Cardiac septum (tissue), 1 donor: ENCODE results near the gene PTPN3. TPM values are rescaled to one million over a fixed set of nuclear protein-coding genes. Genes with fewer than 3 reads are reported as not detected.
"Not testable (repeated sequence)": the region's sequence is repeated elsewhere in the genome, so short reads cannot be mapped to it uniquely, and the experiment has no call there.

Source experiments
- DNase-seq: peaks from one replicate; pipeline ENCODE4 v3.0.0-alpha.2; 2020; ENCODE audit warnings: low spot score
- intact Hi-C: fragments of 100-400 bp; cut with DNase I; formaldehyde crosslinking; loops from one replicate; pipeline ENCODE4 v1.14.0; 2022
- long read RNA-seq: library from polyadenylated mRNA; unstranded; transcript quantifications from one replicate; pipeline ENCODE4 v2.0.0, GENCODE V29; 2021
- total RNA-seq: library from RNA; stranded (reverse); fragmentation: NEBNext Ultra II Directional; extraction: Animal tissue kit (Norgen Biotek cat#: 25700); gene quantifications from one replicate; pipeline ENCODE4 v1.2.1, GENCODE V29; 2021
- donor health status: DM: no; HTN: no; CAD: no.

PTPN3 gene, protein sequence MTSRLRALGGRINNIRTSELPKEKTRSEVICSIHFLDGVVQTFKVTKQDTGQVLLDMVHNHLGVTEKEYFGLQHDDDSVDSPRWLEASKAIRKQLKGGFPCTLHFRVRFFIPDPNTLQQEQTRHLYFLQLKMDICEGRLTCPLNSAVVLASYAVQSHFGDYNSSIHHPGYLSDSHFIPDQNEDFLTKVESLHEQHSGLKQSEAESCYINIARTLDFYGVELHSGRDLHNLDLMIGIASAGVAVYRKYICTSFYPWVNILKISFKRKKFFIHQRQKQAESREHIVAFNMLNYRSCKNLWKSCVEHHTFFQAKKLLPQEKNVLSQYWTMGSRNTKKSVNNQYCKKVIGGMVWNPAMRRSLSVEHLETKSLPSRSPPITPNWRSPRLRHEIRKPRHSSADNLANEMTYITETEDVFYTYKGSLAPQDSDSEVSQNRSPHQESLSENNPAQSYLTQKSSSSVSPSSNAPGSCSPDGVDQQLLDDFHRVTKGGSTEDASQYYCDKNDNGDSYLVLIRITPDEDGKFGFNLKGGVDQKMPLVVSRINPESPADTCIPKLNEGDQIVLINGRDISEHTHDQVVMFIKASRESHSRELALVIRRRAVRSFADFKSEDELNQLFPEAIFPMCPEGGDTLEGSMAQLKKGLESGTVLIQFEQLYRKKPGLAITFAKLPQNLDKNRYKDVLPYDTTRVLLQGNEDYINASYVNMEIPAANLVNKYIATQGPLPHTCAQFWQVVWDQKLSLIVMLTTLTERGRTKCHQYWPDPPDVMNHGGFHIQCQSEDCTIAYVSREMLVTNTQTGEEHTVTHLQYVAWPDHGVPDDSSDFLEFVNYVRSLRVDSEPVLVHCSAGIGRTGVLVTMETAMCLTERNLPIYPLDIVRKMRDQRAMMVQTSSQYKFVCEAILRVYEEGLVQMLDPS
- 17.4 TPM for total RNA-seq
- long read RNA-seq, full-length matches to known transcripts = 1 of 40 reads
- long read RNA-seq, partial matches to known transcripts = 28 of 40 reads
- long read RNA-seq, other reads (novel, unspliced or antisense) = 11 of 40 reads

- intact Hi-C loops = loop anchor here (2.0 kb wide), 1 partner anchor 22 kb away; no protein-coding TSS in a partner anchor
- no peak for DNase-seq
These were observed at the start of gene PTPN3 for GRCh38 chr9:109498195-109499092. PTPN3 (minus strand) TSS chr9:109498307; CDS start chr9:109463434, 34,873 bp downstream.

- DNase-seq, intact Hi-C loops: not testable (repeated sequence)
These were observed 46.8 kb upstream of the PTPN3 start for GRCh38 chr9:109544954-109545353.

DNA sequence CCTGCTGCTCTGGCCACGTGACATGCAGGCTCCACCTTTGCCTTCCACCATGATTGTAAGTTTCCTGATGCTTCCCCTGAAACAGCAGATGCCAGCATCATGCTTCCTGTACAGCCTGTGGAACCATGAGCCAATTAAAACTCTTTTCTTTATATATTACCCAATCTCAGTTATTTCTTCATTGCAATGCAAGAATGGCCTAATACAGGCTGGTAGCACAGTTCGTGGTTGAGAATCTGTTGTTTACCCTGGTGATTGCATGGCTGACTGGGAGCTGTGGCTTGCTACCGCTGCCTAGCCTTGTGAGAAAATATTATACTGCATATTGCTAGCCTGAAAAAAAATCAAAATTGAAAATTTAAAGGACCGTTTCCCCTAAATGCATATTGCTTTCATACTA is 44.8 kb upstream of the PTPN3 start:
- no peak for DNase-seq

GRCh38 chr9:109538346-109538745 is 40.2 kb upstream of the PTPN3 start:
- DNase-seq = no peak
- intact Hi-C loops = no loop called here

More for the DNA sequence above, 44.8 kb upstream of the PTPN3 start:
- intact Hi-C loops = no loop called here

- intact Hi-C loops = no loop called here
- no peak for DNase-seq
These were observed 39.2 kb upstream of the PTPN3 start for GRCh38 chr9:109537288-109537687.

- no peak for DNase-seq
These were observed 38.8 kb upstream of the PTPN3 start for GRCh38 chr9:109536859-109537258.

GRCh38 chr9:109535365-109535764 is 37.3 kb upstream of the PTPN3 start:
- DNase-seq = no peak
- intact Hi-C loops = no loop called here

More at GRCh38 chr9:109536859-109537258, 38.8 kb upstream of the PTPN3 start:
- intact Hi-C loops = no loop called here

- no peak for DNase-seq
- intact Hi-C loops = no loop called here
These were observed 36.0 kb upstream of the PTPN3 start for GRCh38 chr9:109534151-109534550.

DNA sequence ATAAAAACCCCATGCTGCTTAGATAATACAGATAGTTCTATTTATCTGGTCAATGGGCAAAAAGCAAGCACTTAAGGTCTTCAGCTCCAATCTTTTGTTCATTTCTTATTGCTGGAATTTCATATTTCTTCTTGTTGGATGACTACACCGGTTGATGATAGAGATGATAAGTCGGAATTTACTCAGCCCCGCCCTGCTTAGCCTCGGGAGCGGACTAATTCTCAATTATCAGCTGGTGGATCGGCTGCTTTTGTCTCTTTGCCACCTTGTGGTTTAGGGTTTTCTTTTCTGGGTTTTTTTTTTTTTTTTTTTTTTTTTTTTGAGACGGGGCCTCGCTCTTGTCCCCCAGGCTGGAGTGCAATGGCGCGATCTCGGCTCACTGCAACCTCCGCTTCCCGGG is 34.5 kb upstream of the PTPN3 start:
- intact Hi-C loops, DNase-seq: not testable (repeated sequence)

GRCh38 chr9:109522106-109522505 is 24.0 kb upstream of the PTPN3 start:
- intact Hi-C loops = no loop called here
- DNase-seq = no peak

GRCh38 chr9:109520475-109521132 is 22.5 kb upstream of the PTPN3 start:
- no peak for DNase-seq
- intact Hi-C loops = loop anchor here (2.0 kb wide), 1 partner anchor 80 kb away; no protein-coding TSS in a partner anchor

DNA sequence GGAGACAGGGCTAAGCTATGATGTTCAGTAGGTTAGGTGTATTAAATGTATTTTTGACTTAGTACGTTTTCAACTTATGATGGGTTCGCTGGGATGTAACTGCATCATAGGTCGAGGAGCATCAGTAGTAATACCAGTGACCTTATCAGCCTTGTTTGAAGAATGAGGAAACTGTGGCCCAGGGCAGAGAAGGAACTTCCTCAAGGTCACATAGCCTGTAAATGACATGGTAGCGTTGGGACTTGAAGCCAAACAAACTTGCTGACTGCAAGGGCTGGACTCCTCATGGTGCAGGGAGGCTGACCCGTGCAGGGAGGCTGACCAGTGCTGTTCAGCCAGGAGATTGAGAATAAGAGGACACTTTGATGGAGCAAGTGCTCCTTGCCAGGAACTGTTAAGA is 21.3 kb upstream of the PTPN3 start:
- no peak for DNase-seq
- intact Hi-C loops = loop anchor here (10.0 kb wide), 1 partner anchor 275 kb away; no protein-coding TSS in a partner anchor

GRCh38 chr9:109518621-109519335 is 20.7 kb upstream of the PTPN3 start:
- intact Hi-C loops = loop anchor here (10.0 kb wide), 1 partner anchor 274 kb away; no protein-coding TSS in a partner anchor
- DNase-seq = no peak

DNA sequence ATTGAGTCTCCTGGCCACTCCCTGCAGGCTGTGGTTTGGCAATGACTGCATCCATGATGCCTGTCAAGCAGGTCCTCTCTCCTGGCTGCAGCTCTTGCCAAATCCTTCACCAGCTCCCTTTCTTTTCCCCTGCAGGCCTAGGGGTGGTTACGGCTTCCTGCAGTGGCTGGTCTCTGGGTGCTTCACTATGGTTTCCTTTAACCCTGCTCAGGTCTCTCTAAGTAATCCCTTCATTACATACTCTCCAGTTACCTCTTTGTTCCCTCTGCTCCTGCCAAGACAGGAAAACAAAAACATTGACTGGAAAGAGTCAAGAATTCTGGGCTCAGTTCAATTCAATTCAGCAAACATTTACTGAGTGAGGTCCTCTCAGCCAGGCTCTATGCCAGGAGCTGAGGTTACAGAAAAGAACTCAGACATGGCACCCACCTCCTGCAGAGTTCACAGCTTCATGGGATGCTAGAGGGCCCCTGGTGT is 19.8 kb upstream of the PTPN3 start:
- intact Hi-C loops = loop anchor here (10.0 kb wide), 1 partner anchor 273 kb away; no protein-coding TSS in a partner anchor
- no peak for DNase-seq

GRCh38 chr9:109513871-109514270 is 15.8 kb upstream of the PTPN3 start:
- intact Hi-C loops = loop anchor here (10.0 kb wide), 1 partner anchor 269 kb away; no protein-coding TSS in a partner anchor
- no peak for DNase-seq

- intact Hi-C loops = loop anchor here (10.0 kb wide), 1 partner anchor 267 kb away; no protein-coding TSS in a partner anchor
- no peak for DNase-seq
These were observed 14.2 kb upstream of the PTPN3 start for GRCh38 chr9:109512170-109512756.

GRCh38 chr9:109510506-109510905 is 12.4 kb upstream of the PTPN3 start:
- no peak for DNase-seq
- intact Hi-C loops = loop anchor here (10.0 kb wide), 1 partner anchor 266 kb away; no protein-coding TSS in a partner anchor
